GM18505 (cell line): ENCODE results near the gene YTHDF1.
"Not testable (repeated sequence)": the region's sequence is repeated elsewhere in the genome, so short reads cannot be mapped to it uniquely, and the experiment has no call there.

Source experiments
- ATAC-seq: cut with Tn5 transposase; IDR thresholded peaks from one replicate; pipeline ENCODE4 v1.9.1; 2021; ENCODE audit not compliant: unreplicated experiment
- POLR2A ChIP-seq: IDR thresholded peaks from 4 replicates; pipeline ENCODE4 v1.6.1; 2011; ENCODE audit warnings: borderline replicate concordance; ENCODE audit not compliant: insufficient read depth, insufficient read length; ENCODE audit errors: extremely low read depth

YTHDF1 gene

GRCh38 chr20:63254606-63255384 lies 38.9 kb upstream of the YTHDF1 start:
- no peak for TF ChIP-seq POLR2A
- no peak for ATAC-seq

- ATAC-seq = no peak
- TF ChIP-seq POLR2A = no peak
These were observed 38.3 kb upstream of the YTHDF1 start, which contains the start of gene NKAIN4 for GRCh38 chr20:63254232-63254605. TSS of gene NKAIN4 (minus strand) at chr20:63254463. CDS start at chr20:63254450, 13 bp downstream.

- ATAC-seq = no peak
- TF ChIP-seq POLR2A = no peak
These were observed 37.7 kb upstream of the YTHDF1 start for GRCh38 chr20:63253438-63254231.

GRCh38 chr20:63253065-63253437 lies 37.1 kb upstream of the YTHDF1 start:
- no peak for TF ChIP-seq POLR2A
- no peak for ATAC-seq

- TF ChIP-seq POLR2A = no peak
- no peak for ATAC-seq
These were observed 36.4 kb upstream of the YTHDF1 start for GRCh38 chr20:63252284-63252711.

- ATAC-seq = not testable (repeated sequence)
These were observed 35.4 kb upstream of the YTHDF1 start for GRCh38 chr20:63251350-63251749.

- TF ChIP-seq POLR2A = no peak
- no peak for ATAC-seq
These were observed 34.0 kb upstream of the YTHDF1 start for GRCh38 chr20:63249891-63250290.

- no peak for ATAC-seq
- TF ChIP-seq POLR2A = no peak
These were observed 33.1 kb upstream of the YTHDF1 start for GRCh38 chr20:63248835-63249591.

- no peak for ATAC-seq
- no peak for TF ChIP-seq POLR2A
These were observed 31.8 kb upstream of the YTHDF1 start for GRCh38 chr20:63247671-63248228.

GRCh38 chr20:63246490-63247288 lies 30.8 kb upstream of the YTHDF1 start:
- no peak for ATAC-seq
- TF ChIP-seq POLR2A = no peak

GRCh38 chr20:63244468-63244867 lies 28.5 kb upstream of the YTHDF1 start:
- no peak for ATAC-seq
- no peak for TF ChIP-seq POLR2A

GRCh38 chr20:63243604-63244247 lies 27.8 kb upstream of the YTHDF1 start:
- no peak for TF ChIP-seq POLR2A
- ATAC-seq = no peak
